Endothelial cell of umbilical vein (primary cell): ENCODE data around the gene ACMSD. TPM values are rescaled to one million over a fixed set of nuclear protein-coding genes. Genes with fewer than 3 reads are reported as not detected.

ENCODE experiments used
- BruUV-seq: library from RNA; stranded (reverse); fragments of 400-500 nt; replicated peaks from 2 replicates; lab custom pipeline; 2021; lab: Mats Ljungman, UMichigan
- CTCF ChIA-PET: fragments of 300-600, 350-600 bp; sonication (Branson Sonifier 250); formaldehyde crosslinking; loops from one replicate; lab custom pipeline; 2021; ENCODE audit warnings: antibody characterized with exemption, inconsistent platforms; lab: Charles Lee
- POLR2A ChIA-PET: fragments of 300-600, 350-600 bp; sonication (Branson Sonifier 250); formaldehyde crosslinking; loops from one replicate; lab custom pipeline; 2021; ENCODE audit warnings: antibody characterized with exemption, inconsistent platforms; lab: Charles Lee
- DNase-seq: peaks from one replicate; pipeline ENCODE4 v3.0.0-alpha.2; 2011; ENCODE audit warnings: low read depth, low spot score
- FAIRE-seq: peaks from 2 replicates; lab custom pipeline; 2011; peaks lifted over from hg19 to GRCh38; lab: Jason Lieb, UNC
- H2AFZ ChIP-seq: 2 replicates; pipeline ENCODE4 v1.6.0; 2012; ENCODE audit warnings: low read depth, low read length, control low read depth, inconsistent platforms
- H3K27ac ChIP-seq: 2 replicates; pipeline ENCODE4 v1.5.1; 2011; ENCODE audit warnings: low read depth, mild to moderate bottlenecking, control low read depth, low read length, moderate library complexity; ENCODE audit not compliant: insufficient read depth
- H3K27me3 ChIP-seq, 2 experiments: 2 replicates each; pipeline versions ENCODE4 v1.6.0 to v1.6.1; 2011; ENCODE audit warnings: low read length in 2 of 2, mixed read lengths in 1 of 2; ENCODE audit not compliant: control insufficient read depth in 2 of 2, insufficient read depth in 2 of 2
- H3K36me3 ChIP-seq, 2 experiments: 2 replicates in 1 of 2; 3 replicates in 1 of 2; pipeline ENCODE4 v1.5.1; 2011; ENCODE audit warnings: low read length in 2 of 2, mild to moderate bottlenecking in 1 of 2, moderate library complexity in 1 of 2; ENCODE audit not compliant: control insufficient read depth in 2 of 2, insufficient read depth in 2 of 2; ENCODE audit errors: extremely low read depth in 1 of 2
- H3K4me1 ChIP-seq: 3 replicates; pipeline ENCODE4 v1.5.1; 2011; ENCODE audit warnings: mild to moderate bottlenecking, low read length; ENCODE audit not compliant: control insufficient read depth, insufficient read depth; ENCODE audit errors: extremely low read depth
- H3K4me2 ChIP-seq: 2 replicates; pipeline ENCODE4 v1.6.1; 2011; ENCODE audit warnings: low read length, control low read depth, mixed read lengths; ENCODE audit not compliant: insufficient read depth
- H3K4me3 ChIP-seq, 3 experiments: fragments of 200-600 bp in 1 of 3; sonication (generic), shearing (Covaris generic) in 1 of 3; replicated peaks in 1 of 3; 2 replicates each; pipeline ENCODE4 v1.5.1; 2011 to 2016; ENCODE audit warnings: control low read depth in 3 of 3, low read length in 3 of 3, mild to moderate bottlenecking in 2 of 3, inconsistent platforms in 1 of 3, low read depth in 1 of 3, moderate library complexity in 1 of 3; ENCODE audit not compliant: insufficient read depth in 1 of 3
- H3K79me2 ChIP-seq: 2 replicates; pipeline ENCODE4 v1.6.0; 2012; ENCODE audit warnings: low read length, inconsistent platforms; ENCODE audit not compliant: control insufficient read depth, insufficient read depth
- H3K9ac ChIP-seq: replicated peaks from 2 replicates; pipeline ENCODE3; 2011; ENCODE audit warnings: low read length, control low read depth; ENCODE audit not compliant: insufficient read depth; ENCODE audit errors: extremely low read depth
- H3K9me1 ChIP-seq: replicated peaks from 3 replicates; pipeline ENCODE4 v1.6.0; 2011; ENCODE audit warnings: mild to moderate bottlenecking, low read length; ENCODE audit not compliant: control insufficient read depth, insufficient read depth; ENCODE audit errors: extremely low read depth
- H3K9me3 ChIP-seq: replicated peaks from 2 replicates; pipeline ENCODE4 v1.5.1; 2012; ENCODE audit warnings: low read length, inconsistent platforms; ENCODE audit not compliant: control insufficient read depth, insufficient read depth
- H4K20me1 ChIP-seq: replicated peaks from 2 replicates; pipeline ENCODE3; 2011; ENCODE audit warnings: mild to moderate bottlenecking, low read length; ENCODE audit not compliant: control insufficient read depth, insufficient read depth; ENCODE audit errors: extremely low read depth
- EZH2 ChIP-seq: IDR thresholded peaks from 2 replicates; pipeline ENCODE4 v1.6.1; 2012; ENCODE audit warnings: borderline replicate concordance, low read depth, mild to moderate bottlenecking, moderate library complexity, low read length, inconsistent platforms; ENCODE audit not compliant: severe bottlenecking
- FOS ChIP-seq: IDR thresholded peaks from 2 replicates; pipeline ENCODE4 v1.6.1; 2011; ENCODE audit warnings: mild to moderate bottlenecking, low read length, moderate library complexity, borderline replicate concordance; ENCODE audit not compliant: insufficient read depth
- GATA2 ChIP-seq: IDR thresholded peaks from 2 replicates; pipeline ENCODE4 v1.7.0; 2011; ENCODE audit warnings: low read depth, mild to moderate bottlenecking, moderate library complexity, mixed read lengths, low read length; ENCODE audit not compliant: insufficient read length, insufficient read depth
- JUN ChIP-seq: IDR thresholded peaks from 2 replicates; pipeline ENCODE4 v1.6.1; 2011; ENCODE audit warnings: borderline replicate concordance, low read depth; ENCODE audit not compliant: insufficient read length, insufficient read depth
- MYC ChIP-seq: IDR thresholded peaks from one replicate; pipeline ENCODE4 v1.6.1; 2011; ENCODE audit warnings: mild to moderate bottlenecking, low read depth, low read length
- POLR2A ChIP-seq: IDR thresholded peaks from 2 replicates; pipeline ENCODE4 v1.6.1; 2012; ENCODE audit warnings: low read depth, mild to moderate bottlenecking, control low read depth, low read length
- POLR2AphosphoS5 ChIP-seq: IDR thresholded peaks from 2 replicates; pipeline ENCODE4 v1.6.1; 2012; ENCODE audit warnings: low read depth, mild to moderate bottlenecking, control low read depth, low read length, moderate library complexity; ENCODE audit not compliant: insufficient read depth
- dilution Hi-C: fragments of 300-500 bp; cut with MboI; formaldehyde crosslinking; loops from one replicate; pipeline ENCODE4 v1.15.0; 2019; ENCODE audit warnings: low sequenced_read_pairs; ENCODE audit not compliant: extremely low pct_ligation_motif_present
- intact Hi-C: fragments of 100-400 bp; cut with micrococcal nuclease; formaldehyde crosslinking; loops from one replicate; pipeline ENCODE4 v1.10.0; 2022
- polyA plus RNA-seq, 4 experiments: library from polyadenylated mRNA; depleted of rRNA in 3 of 4; stranded (reverse) in 3 of 4; unstranded in 1 of 4; fragments of >200 nt; gene quantifications; 2 replicates each; pipeline versions ENCODE4 v1.2.1 to v1.2.3, GENCODE V29; 2011 to 2012; ENCODE audit warnings: missing spikeins in 1 of 4
- total RNA-seq: library from RNA; stranded (reverse); gene quantifications from 2 replicates; pipeline ENCODE4 v1.2.3, GENCODE V29; 2021
- TF ChIP-seq, protein P1 (sequence below): IDR thresholded peaks from 2 replicates; pipeline ENCODE4 v1.6.1; 2011; ENCODE audit not compliant: insufficient read depth, insufficient read length
- TF ChIP-seq, protein P2 (sequence below), 2 donors: IDR thresholded peaks; 1 replicate in 1 of 2; 2 replicates in 1 of 2; pipeline ENCODE4 v1.5.1; 2011; ENCODE audit warnings: low read length in 2 of 2, mild to moderate bottlenecking in 2 of 2, moderate library complexity in 2 of 2, control low read depth in 1 of 2, inconsistent platforms in 1 of 2, low read depth in 1 of 2; ENCODE audit not compliant: insufficient read depth in 1 of 2; ENCODE audit errors: extremely low read depth in 1 of 2

Gene ACMSD
- total and polyA plus RNA-seq, 2 donors (not counting 3 experiments of a cell fraction or from before 2014, with no cell fraction given), result not detected

DNA sequence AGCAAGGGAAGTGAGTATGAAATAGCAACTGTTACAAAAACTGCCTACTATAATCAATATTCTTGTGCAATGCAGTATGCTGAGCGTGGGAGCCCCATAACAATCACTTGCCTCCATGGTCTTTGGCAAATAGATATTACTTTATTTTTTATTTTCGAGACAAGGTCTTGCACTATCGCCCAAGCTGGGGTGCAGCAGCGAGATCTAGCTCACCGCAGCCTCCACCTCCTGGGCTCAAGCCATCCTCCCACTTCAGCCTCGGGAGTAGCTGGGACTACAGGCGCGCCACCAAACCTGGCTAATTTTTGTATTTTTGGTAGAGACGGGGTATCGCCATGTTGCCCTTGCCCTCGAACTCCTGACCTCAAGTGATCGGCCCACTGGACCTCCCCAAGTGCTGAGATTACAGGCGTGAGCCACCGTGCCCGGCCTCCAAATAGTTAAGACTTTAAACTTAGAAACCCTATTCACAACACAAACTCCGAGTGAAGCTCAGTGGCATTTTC is 79.0 kb downstream of the ACMSD start:
- Histone ChIP-seq H4K20me1 (peaks cover 16% of the 10 kb centered on the region), H3K9ac (peak overlapping the region; percentile 94), H3K36me3 (no peaks in the 10 kb centered on the region), H3K79me2 (peaks cover 37% of the 10 kb centered on the region), H3K27ac (peak overlapping the region; percentile 82), H3K9me1 (no peaks in the 10 kb centered on the region), H3K4me1 (peaks cover 17% of the 10 kb centered on the region), H3K9me3 (no peaks in the 10 kb centered on the region), H3K27me3 (no peaks in the 10 kb centered on the region), H2AFZ (peak overlapping the region; percentile 83), H3K4me2 (peak overlapping the region; percentile 99), H3K4me3 (peak overlapping the region; percentile 86 to 98 (median 93))
- FAIRE-seq (no peak), DNase-seq (no peak)
- dilution Hi-C loops, result no loop called here
- no peak for TF ChIP-seq MYC
- no peak for TF ChIP-seq FOS
- no peak for TF ChIP-seq JUN
- TF ChIP-seq, protein P1, sequence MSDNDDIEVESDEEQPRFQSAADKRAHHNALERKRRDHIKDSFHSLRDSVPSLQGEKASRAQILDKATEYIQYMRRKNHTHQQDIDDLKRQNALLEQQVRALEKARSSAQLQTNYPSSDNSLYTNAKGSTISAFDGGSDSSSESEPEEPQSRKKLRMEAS, result no peak
- TF ChIP-seq EZH2, result no peak
- TF ChIP-seq, protein P2, sequence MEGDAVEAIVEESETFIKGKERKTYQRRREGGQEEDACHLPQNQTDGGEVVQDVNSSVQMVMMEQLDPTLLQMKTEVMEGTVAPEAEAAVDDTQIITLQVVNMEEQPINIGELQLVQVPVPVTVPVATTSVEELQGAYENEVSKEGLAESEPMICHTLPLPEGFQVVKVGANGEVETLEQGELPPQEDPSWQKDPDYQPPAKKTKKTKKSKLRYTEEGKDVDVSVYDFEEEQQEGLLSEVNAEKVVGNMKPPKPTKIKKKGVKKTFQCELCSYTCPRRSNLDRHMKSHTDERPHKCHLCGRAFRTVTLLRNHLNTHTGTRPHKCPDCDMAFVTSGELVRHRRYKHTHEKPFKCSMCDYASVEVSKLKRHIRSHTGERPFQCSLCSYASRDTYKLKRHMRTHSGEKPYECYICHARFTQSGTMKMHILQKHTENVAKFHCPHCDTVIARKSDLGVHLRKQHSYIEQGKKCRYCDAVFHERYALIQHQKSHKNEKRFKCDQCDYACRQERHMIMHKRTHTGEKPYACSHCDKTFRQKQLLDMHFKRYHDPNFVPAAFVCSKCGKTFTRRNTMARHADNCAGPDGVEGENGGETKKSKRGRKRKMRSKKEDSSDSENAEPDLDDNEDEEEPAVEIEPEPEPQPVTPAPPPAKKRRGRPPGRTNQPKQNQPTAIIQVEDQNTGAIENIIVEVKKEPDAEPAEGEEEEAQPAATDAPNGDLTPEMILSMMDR (IDR thresholded peaks at IDR 0.05; ENCODE audit: extremely low read depth in 1 of 2, insufficient read depth in 1 of 2, low read depth in 1 of 2, low read length in 2 of 2), result no peak
- no peak for TF ChIP-seq GATA2
- no peak for TF ChIP-seq POLR2AphosphoS5
- TF ChIP-seq POLR2A, result no peak
- intact Hi-C loops, result loop anchor here (5.0 kb wide), 1 partner anchor 800 kb away; no protein-coding TSS in a partner anchor
- ChIA-PET CTCF (interaction anchor here (1.0 to 2.9 kb wide), 5 partner anchors 9 to 466 kb away, joined by 3 to 17 read pairs (median 4); no protein-coding TSS in a partner anchor), POLR2A (interaction anchor here (0.7 kb wide), 1 partner anchor 580 kb away, joined by 3 read pairs; no protein-coding TSS in a partner anchor)
- BruUV-seq, result no TSS peak
